ENCODE data around the gene DCTN3.
"Not testable (repeated sequence)": the region's sequence is repeated elsewhere in the genome, so short reads cannot be mapped to it uniquely, and the experiment has no call there.

Gene DCTN3

GRCh38 chr9:34647084-34647403, 26.7 kb upstream of the DCTN3 start:
- DNase-seq (ENCODE audit: low read depth in 2 of 2): no peak

DNA sequence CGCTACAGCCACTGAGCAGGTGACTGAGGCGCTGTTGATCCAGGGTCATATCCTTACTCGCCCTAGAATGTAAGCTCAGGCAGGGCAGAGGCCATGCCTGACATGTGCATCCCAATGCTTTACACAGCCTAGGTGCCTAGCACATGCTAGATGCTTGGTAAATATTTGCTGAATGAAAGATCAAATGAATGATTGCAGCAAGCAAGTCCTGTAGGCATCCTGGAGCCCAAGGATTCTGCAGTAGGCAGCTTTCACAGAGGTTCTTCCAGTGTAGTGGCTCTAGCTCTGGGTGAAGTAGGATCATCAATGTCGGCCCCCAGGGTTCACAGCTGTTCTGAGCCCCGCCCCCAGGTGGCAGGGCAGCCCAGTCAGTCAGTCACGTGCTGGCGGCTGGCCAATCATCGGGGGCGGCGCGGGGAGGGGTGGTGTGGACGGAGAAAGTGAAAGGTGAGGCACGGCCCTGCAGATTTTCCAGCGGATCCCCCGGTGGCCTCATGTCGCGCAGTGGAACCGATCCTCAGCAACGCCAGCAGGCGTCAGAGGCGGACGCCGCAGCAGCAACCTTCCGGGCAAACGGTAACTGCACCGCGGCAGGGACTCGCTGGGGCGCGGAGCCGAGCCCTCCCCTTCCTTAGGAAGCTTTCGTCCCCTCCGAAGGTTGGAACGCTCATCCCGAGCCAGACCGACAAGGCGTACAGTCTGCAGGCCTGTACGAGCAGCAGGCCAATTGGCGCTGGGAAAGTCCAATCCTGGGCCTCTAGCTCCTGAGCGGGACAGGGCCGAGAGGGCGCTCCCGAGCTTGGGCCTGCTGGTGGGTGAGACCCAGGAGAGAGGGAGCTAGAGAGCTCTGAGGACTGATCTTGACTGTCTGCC, 26.2 kb upstream of the DCTN3 start, which contains the start of gene GALT:
GALT (plus strand) TSS at position 465 of the 873 bp plus-strand sequence; CDS start at position 495, 30 bp downstream.
- peak; percentile 92 to 98 for DNase-seq (ENCODE audit: low read depth in 2 of 2)

GRCh38 chr9:34644766-34645314, 24.5 kb upstream of the DCTN3 start:
- DNase-seq (ENCODE audit: low read depth in 2 of 2): no peak

DNA sequence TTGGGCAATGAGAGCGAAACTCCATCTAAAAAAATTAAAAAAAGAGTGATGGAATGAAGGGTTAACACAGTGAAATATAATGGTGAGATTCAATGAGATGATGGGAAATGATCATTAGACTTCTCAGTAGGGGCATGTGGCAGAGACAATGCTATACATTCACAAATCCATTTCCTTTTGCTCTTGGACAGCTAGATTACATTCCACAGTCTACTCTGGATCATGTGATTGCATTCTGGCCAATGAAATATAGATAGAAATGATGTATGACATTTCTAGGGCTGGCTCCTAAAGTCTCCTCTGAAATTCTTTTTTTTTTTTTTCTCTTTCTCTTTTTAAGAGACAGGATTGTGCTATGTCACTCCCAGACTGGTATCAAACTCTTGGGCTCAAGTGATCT, 22.4 kb upstream of the DCTN3 start:
- no peak for DNase-seq (ENCODE audit: low read depth in 2 of 2)

GRCh38 chr9:34639322-34639721, 19.0 kb upstream of the DCTN3 start:
- DNase-seq (ENCODE audit: low read depth in 2 of 2): not testable (repeated sequence)

GRCh38 chr9:34638138-34638445, 17.8 kb upstream of the DCTN3 start:
- DNase-seq (ENCODE audit: low read depth in 2 of 2): no peak

- DNase-seq (ENCODE audit: low read depth in 2 of 2): peak; percentile 87 to 92
These were observed 17.3 kb upstream of the DCTN3 start, which contains the start of gene SIGMAR1 for GRCh38 chr9:34637356-34638137. TSS of gene SIGMAR1 (minus strand) at chr9:34637787. CDS start at chr9:34637697, 90 bp downstream.

GRCh38 chr9:34636791-34637355, 16.6 kb upstream of the DCTN3 start:
- DNase-seq (ENCODE audit: low read depth in 2 of 2): no peak

DNA sequence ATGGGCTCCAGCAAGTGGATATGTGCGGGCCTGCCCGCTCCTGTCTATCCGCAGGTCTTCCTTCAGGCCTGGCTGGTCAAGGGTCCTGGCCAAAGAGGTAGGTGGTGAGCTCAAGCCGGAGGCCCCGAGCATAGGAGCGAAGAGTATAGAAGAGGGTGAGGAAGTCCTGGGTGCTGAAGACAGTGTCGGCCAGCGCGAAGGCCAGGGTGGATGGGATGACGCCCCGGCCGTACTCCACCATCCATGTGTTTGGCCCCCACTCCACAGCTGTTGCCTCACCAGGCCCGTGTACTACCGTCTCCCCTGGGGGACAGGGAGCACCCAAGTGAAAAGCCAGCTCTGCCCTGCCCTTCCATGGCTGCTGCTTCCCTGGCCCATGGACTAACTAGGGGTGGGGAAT, 15.3 kb upstream of the DCTN3 start:
- no peak for DNase-seq (ENCODE audit: low read depth in 2 of 2)

GRCh38 chr9:34634551-34635248, 14.4 kb upstream of the DCTN3 start:
- no peak for DNase-seq (ENCODE audit: low read depth in 2 of 2)

GRCh38 chr9:34633851-34634550, 13.7 kb upstream of the DCTN3 start:
- DNase-seq (ENCODE audit: low read depth in 2 of 2): peak; percentile 57 to 61

DNA sequence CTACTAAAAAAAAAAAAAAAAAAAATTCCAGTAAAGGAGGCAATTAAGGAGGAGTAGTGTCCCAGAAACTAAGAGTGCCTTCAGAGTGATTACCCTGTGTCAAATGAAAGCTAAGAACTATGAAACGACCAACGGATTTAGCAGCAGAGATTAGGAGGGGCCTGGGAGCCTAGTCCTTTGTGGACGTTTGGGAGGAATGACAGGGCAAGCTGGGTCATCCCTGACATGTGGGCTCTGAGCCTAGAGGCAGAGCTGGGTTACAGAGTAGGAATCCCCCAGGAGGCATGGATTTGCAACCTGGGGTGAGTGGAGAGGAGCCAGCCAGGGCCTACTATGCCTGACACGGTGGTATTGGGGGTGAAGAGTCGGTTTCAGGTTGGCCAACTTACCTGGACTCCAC, 12.9 kb upstream of the DCTN3 start:
- DNase-seq (ENCODE audit: low read depth in 2 of 2): no peak

DNA sequence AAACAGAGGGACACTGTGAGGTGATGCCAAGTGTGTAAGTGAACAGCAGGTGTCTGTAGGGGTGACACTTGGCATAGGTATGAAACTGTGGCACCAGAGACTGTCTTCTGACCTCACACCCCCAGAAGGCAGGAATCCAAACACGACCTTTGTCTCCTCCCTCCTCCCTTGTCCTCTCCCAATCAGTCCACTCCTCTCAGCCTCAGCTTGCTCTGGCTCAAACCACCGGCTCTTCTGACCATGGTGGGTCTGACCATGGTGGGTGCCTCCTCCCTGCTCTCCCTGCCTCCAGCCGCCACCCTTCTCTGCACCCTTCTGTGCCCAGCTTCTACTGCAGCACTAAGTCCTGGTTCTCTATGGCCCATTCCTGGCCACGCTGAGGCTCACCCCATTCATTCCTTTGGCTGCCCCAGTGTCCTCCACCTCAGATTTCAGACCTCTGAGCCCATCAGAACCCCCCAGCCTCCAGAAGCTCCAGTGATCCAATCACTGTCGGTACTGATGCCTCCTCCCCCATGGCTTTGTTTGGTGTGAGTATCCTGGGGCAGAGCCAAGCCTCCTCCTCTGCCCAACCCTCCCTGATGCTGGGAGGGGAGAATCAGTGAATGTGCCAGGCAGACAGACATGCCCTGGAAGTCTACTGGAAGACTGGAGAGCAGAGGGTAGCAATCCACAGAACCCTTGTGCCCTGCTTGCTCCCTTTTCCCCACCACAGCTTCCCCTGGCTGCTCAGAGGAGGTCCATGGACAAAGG, 10.3 kb upstream of the DCTN3 start:
- DNase-seq (ENCODE audit: low read depth in 2 of 2): no peak

- no peak for DNase-seq (ENCODE audit: low read depth in 2 of 2)
These were observed 9.2 kb upstream of the DCTN3 start for GRCh38 chr9:34629491-34629808.

GRCh38 chr9:34628656-34629490, 8.6 kb upstream of the DCTN3 start, which contains the start of gene ARID3C:
TSS of gene ARID3C (minus strand) at chr9:34629066. CDS start at chr9:34628014, 1,052 bp downstream.
- DNase-seq (ENCODE audit: low read depth in 2 of 2): peak in 1 of 2 experiments; percentile 49

DNA sequence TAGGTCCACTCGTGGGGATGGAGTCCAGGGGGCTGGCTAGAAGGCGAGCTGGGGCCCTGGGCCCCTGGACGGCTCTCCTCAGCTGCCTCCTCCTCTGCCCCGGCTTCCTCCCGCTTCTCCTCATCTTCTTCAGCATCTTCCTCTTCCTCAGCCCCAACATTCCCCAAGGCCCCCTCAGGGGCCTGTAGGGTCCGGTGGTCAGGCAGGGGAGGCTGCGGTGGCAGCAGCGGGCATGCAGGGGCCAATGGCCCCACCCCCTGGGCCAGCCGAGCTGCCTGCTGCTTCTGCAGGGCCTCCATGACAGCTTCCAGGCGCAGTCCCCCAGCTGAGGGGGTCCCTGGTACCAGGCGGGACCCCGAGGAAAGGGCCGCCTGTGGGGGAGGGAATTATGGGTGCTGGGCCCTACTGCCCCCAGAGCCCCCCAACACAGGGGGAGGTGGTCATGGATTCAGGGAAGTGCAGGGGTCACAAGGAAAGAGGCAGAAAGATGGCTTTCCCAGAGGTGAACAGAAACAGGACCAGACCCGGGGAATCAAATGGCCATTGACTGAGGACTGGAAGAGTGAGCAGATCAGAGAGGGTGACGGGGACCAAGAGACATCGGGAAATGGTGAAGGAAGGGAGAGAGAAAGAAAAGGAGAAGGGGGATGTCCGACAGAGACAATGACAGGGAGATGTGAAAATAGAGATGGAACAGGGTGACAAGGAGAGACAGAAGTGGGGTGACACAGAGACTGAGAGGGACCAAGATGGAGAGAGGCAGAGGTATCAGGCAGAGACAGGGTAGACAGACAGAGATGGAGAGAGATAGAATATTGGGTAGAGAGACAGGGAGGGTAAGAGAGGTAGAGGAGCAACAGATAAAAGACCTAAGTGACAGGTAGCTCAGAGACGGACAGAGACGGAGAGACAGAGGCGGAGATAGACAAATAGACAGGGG, 7.7 kb upstream of the DCTN3 start:
- DNase-seq (ENCODE audit: low read depth in 2 of 2): no peak

- DNase-seq (ENCODE audit: low read depth in 2 of 2): no peak
These were observed 4.8 kb upstream of the DCTN3 start for GRCh38 chr9:34625186-34625486.

DNA sequence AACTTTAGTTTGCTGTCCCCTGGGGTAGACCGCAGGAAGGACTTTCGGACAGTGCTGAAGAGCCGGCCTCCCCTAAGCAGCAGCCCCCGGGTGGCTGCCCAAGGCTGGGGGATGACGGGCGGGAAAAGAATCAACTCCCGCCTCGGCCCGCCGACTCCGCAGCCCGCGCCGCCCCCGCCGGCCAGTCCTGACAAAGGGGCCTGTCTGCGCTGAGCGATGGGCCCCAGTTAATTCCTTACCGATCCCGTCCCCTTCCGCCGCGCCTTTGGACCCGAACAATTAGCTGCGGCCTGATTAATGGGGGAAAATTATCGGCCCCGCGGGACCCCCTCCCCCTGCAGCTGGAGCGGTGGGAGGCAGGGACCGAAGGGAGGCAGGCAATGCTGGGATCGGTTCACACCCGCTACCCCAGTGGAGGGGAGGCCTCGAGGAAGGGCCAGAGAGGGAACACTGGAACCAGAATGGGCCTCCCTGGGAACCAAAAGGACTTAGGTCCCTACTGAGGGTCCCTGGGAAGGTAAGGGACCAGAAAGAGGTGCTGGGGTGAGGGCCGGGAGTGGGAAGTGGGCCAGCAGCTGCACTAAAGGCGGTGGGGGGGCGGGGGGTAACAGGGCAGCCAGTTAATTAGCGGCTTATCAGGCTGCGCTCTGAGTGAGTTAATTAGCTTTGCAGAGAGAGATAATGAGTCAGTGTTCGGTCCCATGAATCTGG, 4.3 kb upstream of the DCTN3 start:
- no peak for DNase-seq (ENCODE audit: low read depth in 2 of 2)

All from stimulated activated CD4-positive, alpha-beta T cell treated with anti-CD3 and anti-CD28 coated beads, Interleukin-12 subunit alpha, Interleukin-12 subunit beta, amount 100 ng/mL, for 24 hours (primary cell).